SH-SY5Y (cell line): ENCODE measurements around the gene BRME1.

Source experiments
- GATA2 ChIP-seq: IDR thresholded peaks from 2 replicates; pipeline ENCODE4 v1.6.1; 2011; ENCODE audit warnings: mild to moderate bottlenecking, low read depth, low read length
- GATA3 ChIP-seq: IDR thresholded peaks from 2 replicates; pipeline ENCODE4 v1.6.1; 2011; ENCODE audit warnings: low read depth, mild to moderate bottlenecking, low read length, moderate library complexity

DNA sequence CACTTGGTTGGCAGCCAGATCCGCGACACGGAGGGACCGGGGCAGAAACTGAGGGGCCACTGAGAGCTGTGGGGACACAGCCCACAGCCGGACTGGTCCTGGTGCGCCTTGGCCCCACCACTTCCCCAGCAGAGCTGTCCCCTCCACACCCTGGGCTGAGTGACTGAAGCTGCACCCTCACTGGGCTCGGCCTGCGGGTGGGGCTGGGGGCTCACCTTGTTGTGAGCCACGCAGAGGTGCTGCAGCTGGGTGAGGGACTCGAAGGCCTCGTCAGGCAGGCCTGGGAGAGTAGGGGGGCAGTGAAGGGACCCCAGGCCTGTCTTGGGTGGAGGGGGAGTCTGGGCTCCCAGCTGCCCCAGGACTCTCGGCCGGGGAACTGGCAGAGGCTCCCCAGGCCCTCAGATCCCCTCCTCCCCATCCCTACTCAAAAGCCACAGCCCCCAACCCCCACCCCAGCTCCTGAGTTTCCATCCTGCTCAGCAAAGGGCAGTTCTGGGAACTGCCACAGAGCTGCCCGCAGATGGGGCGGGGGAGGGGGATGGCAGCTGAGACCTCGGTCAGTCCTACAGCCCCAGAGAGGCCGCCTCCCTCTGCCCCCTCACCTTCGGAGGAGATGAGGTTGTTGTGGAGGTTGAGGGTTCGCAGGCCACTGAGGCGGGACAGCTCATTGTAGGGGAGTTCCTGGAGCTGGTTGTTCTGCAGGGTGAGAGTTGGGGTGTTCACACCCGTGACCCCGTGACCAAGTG lies 30.0 kb upstream of the BRME1 start:
- TF ChIP-seq GATA3: no peak
- TF ChIP-seq GATA2: no peak
